Lower lobe of right lung (tissue), 2 donors: ENCODE results near the gene CACNA1B. TPM values are rescaled to one million over a fixed set of nuclear protein-coding genes. Genes with fewer than 3 reads are reported as not detected.

Source experiments
- ATAC-seq, 2 donors: fragments of 200-7000 bp; cut with Tn5 transposase; one replicate each; pipeline ENCODE4 v1.9.1; 2020 to 2022; ENCODE audit warnings: mild to moderate bottlenecking in 2 of 2, moderate library complexity in 2 of 2
- DNase-seq: peaks from one replicate; pipeline ENCODE4 v3.0.0-alpha.2; 2020
- H3K27ac ChIP-seq: fragments of 200-600 bp; one replicate; pipeline ENCODE4 v1.8.0; 2022
- H3K27me3 ChIP-seq: fragments of 200-600 bp; one replicate; pipeline ENCODE4 v1.8.0; 2022; ENCODE audit warnings: low read depth
- H3K36me3 ChIP-seq: fragments of 200-600 bp; one replicate; pipeline ENCODE4 v1.8.0; 2022; ENCODE audit warnings: mild to moderate bottlenecking
- H3K4me1 ChIP-seq: fragments of 200-600 bp; one replicate; pipeline ENCODE4 v1.8.0; 2022
- H3K4me3 ChIP-seq: fragments of 200-600 bp; one replicate; pipeline ENCODE4 v1.8.0; 2022; ENCODE audit warnings: mild to moderate bottlenecking
- H3K9me3 ChIP-seq: fragments of 200-600 bp; one replicate; pipeline ENCODE4 v1.8.0; 2022
- intact Hi-C: fragments of 100-400 bp; cut with DNase I; formaldehyde crosslinking; loops from one replicate; pipeline ENCODE4 v1.11.0; 2022
- total RNA-seq: library from RNA; stranded (reverse); fragmentation: NEBNext Ultra II Directional; extraction: Animal tissue kit (Norgen Biotek cat#: 25700); gene quantifications from one replicate; pipeline ENCODE4 v1.2.1, GENCODE V29; 2021
- TF ChIP-seq, protein P1 (sequence below): fragments of 200-600 bp; IDR thresholded peaks from one replicate; pipeline ENCODE4 v1.8.0; 2022; ENCODE audit warnings: antibody characterized with exemption, mild to moderate bottlenecking
- donor health status: DM: no; HTN: yes; CAD: no; lungs with severe emphysema.

Gene CACNA1B
- total RNA-seq, 1 donor from 2014 or later, result 0.06 TPM

DNA sequence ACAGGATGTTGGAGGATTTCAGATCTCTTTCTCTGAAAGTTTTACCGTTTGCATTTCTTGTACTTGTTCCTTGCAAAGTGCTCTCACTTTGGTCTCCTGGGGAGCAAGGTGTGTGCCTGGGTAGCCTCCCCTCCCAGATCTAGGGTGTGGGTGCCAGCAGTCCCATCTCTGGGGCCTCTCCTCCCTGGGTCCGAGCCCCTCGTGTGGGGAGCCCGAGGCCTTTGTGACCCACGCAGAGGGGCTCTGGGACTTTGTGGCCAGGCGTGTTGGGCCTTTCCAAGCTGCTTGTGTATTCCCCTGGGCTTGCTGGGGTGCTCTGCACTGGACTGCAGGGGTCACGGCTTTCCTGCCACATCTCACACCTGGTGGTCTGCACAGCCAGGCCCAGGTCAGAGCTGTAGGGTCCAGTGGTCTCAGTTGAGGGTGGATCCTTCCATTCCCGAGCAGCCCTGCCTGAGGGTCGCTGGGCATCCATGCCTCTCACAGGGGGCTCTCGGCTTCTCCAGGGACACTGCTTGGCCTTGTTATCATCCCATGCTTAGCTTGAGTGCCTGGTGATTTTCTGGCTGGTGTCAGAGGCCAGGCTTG, 96.3 kb downstream of the CACNA1B start:
- TF ChIP-seq, protein P1, sequence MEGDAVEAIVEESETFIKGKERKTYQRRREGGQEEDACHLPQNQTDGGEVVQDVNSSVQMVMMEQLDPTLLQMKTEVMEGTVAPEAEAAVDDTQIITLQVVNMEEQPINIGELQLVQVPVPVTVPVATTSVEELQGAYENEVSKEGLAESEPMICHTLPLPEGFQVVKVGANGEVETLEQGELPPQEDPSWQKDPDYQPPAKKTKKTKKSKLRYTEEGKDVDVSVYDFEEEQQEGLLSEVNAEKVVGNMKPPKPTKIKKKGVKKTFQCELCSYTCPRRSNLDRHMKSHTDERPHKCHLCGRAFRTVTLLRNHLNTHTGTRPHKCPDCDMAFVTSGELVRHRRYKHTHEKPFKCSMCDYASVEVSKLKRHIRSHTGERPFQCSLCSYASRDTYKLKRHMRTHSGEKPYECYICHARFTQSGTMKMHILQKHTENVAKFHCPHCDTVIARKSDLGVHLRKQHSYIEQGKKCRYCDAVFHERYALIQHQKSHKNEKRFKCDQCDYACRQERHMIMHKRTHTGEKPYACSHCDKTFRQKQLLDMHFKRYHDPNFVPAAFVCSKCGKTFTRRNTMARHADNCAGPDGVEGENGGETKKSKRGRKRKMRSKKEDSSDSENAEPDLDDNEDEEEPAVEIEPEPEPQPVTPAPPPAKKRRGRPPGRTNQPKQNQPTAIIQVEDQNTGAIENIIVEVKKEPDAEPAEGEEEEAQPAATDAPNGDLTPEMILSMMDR, result no peak
- H3K4me1 ChIP-seq, result no peaks in the 10 kb centered on the region
- intact Hi-C loops, result no loop called here
- no peaks in the 10 kb centered on the region for H3K36me3 ChIP-seq
- peak; percentile 24 for DNase-seq
- H3K4me3 ChIP-seq, result no peak overlapping the region
- H3K27ac ChIP-seq, result no peak overlapping the region
- no peaks in the 10 kb centered on the region for H3K9me3 ChIP-seq
- H3K27me3 ChIP-seq, result peaks cover 3% of the 10 kb centered on the region
- no peak for ATAC-seq

DNA sequence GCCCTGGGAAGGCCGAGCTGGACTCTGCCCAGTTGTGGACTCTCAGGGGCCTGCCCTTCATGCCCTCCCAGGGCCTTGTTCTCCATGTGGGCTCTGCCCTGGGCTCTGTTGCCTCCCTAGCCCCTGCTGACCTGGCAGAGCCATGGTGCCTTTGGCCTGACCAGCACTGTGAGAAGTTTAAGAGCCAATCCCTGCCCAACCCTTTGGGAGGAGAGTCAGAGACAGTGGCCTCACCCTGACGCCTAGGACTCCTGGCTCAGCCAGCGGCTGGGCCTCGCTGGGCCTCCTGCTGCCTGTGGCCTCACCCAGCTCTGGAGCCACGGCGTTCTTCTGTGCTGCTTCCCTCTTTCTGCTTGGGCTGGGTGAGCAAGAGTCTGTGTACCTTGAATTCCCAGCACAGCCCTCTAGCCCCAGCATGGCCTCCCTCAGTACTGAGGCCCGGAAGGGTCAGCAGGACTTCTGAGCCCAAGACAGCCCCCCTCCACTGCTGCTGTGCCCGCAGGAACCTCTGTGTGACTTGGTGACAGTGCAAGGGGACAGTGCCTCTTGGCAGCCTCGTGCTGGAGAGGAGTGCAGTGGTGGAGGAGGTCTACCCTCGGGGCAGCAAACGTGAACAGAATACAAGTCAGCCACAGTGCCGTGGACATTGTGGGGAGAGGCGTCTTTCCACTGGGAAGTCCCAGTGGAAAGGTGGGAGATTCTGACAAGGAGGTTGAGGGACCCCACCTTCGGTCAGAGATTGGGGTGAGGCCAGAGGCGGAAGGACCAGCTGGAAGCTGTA, 97.4 kb downstream of the CACNA1B start:
- no peaks in the 10 kb centered on the region for H3K9me3 ChIP-seq
- no peaks in the 10 kb centered on the region for H3K4me1 ChIP-seq
- intact Hi-C loops, result no loop called here
- ATAC-seq (no peak), DNase-seq (peak; percentile 24)
- H3K4me3 ChIP-seq, result no peak overlapping the region
- H3K27me3 ChIP-seq, result peaks cover 3% of the 10 kb centered on the region
- TF ChIP-seq, protein P1, result no peak
- no peak overlapping the region for H3K27ac ChIP-seq
- H3K36me3 ChIP-seq, result no peaks in the 10 kb centered on the region

DNA sequence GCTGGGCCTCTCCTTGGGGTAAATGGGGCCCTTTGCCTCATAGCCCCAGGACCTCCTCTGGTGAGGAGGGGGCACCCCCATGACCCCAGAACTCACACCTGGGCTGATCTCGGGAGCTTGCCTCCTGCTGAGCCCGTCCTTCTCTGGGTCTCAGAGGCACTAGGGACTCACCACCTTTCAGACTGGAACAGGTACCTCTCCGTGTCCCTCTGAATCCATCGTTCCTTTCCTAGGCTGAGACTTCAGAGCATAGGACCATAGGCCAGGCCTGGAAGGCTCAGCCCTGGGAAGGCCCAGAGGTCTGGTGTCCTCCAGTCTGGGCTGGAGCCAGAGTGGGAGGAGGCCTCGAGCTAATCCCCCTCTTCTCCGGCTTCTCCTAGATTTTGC, 97.9 kb downstream of the CACNA1B start:
- no peaks in the 10 kb centered on the region for H3K4me1 ChIP-seq
- intact Hi-C loops, result no loop called here
- DNase-seq (peak; percentile 21), ATAC-seq (no peak)
- no peaks in the 10 kb centered on the region for H3K36me3 ChIP-seq
- TF ChIP-seq, protein P1, result no peak
- no peaks in the 10 kb centered on the region for H3K9me3 ChIP-seq
- no peak overlapping the region for H3K4me3 ChIP-seq
- H3K27me3 ChIP-seq, result peaks cover 3% of the 10 kb centered on the region
- H3K27ac ChIP-seq, result no peak overlapping the region

DNA sequence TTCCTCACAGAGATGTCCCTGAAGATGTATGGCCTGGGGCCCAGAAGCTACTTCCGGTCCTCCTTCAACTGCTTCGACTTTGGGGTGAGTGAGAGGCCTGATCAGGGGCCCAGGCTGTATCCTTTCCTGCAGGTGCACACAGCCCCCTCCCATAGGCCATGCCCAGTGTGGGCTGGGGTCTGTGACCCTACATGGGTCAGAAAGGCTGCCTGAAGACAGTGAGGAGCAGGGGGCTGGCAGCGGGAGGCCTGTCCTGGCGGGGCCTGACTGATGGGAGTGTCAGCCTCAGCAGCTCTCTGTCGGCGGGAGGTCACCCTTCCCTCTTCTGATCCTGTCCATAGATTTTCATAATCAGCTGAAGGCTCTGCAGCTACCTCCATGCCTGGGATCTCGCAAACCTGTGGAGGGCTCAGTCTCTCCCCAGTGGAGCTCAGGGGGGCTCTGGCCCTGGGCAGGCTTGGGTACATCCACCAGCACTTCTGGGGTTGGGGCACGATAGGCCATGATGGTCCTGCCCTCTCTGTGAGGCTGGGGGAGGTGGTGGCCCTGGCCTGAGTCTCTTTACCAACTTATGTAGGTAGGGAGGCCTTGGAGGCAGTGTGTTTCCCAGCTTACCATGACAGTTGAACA, 98.5 kb downstream of the CACNA1B start:
- H3K27ac ChIP-seq, result no peak overlapping the region
- intact Hi-C loops, result no loop called here
- H3K4me1 ChIP-seq, result no peaks in the 10 kb centered on the region
- no peak for ATAC-seq
- DNase-seq, result peak; percentile 28
- H3K9me3 ChIP-seq, result no peaks in the 10 kb centered on the region
- no peak overlapping the region for H3K4me3 ChIP-seq
- TF ChIP-seq, protein P1, result no peak
- peaks cover 3% of the 10 kb centered on the region for H3K27me3 ChIP-seq
- no peaks in the 10 kb centered on the region for H3K36me3 ChIP-seq

DNA sequence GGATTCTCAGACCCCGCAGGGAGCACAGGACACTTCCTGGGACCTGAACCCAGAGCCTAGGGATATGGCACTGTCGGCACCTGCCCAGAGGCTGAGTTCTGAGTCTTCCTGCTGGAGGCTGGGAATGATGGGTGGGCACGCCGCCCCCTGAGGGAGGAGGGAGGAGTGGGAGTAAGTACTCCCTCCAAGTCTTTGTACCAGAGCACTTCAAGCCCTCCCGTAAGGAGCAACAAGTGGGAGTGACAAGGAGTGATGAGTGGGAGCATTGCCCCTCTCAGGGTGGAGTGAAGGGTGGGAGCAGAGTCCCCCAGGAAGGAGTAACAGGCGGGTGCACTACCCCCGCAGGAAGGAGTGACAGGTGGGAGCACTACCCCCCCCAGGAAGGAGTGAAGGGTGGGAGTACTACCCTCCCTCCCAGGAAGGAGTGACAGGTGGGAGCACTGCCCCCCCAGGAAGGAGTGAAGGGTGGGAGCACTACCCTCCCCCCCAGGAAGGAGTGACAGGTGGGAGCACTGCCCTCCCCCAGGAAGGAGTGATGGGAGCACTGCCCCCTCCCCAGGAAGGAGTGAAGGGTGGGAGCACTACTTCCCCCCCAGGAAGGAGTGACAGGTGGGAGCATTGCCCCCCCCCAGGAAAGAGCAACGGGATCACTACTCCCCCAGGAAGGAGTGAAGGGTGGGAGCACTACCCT, 100.1 kb downstream of the CACNA1B start:
- H3K27ac ChIP-seq, result no peak overlapping the region
- H3K9me3 ChIP-seq, result no peaks in the 10 kb centered on the region
- ATAC-seq (no peak), DNase-seq (peak; percentile 17)
- H3K36me3 ChIP-seq, result no peaks in the 10 kb centered on the region
- H3K4me3 ChIP-seq, result no peak overlapping the region
- peaks cover 3% of the 10 kb centered on the region for H3K27me3 ChIP-seq
- TF ChIP-seq, protein P1, result no peak
- intact Hi-C loops, result no loop called here
- H3K4me1 ChIP-seq, result no peaks in the 10 kb centered on the region
